HG03280 (cell line): ENCODE data around the gene ISL2.

ENCODE experiments used
- ATAC-seq: cut with Tn5 transposase; IDR thresholded peaks from one replicate; pipeline ENCODE4 v1.9.1; 2021; ENCODE audit warnings: mild to moderate bottlenecking, moderate library complexity; ENCODE audit not compliant: unreplicated experiment

Gene ISL2

GRCh38 chr15:76327191-76328105, 9.1 kb upstream of the ISL2 start:
- ATAC-seq = no peak

DNA sequence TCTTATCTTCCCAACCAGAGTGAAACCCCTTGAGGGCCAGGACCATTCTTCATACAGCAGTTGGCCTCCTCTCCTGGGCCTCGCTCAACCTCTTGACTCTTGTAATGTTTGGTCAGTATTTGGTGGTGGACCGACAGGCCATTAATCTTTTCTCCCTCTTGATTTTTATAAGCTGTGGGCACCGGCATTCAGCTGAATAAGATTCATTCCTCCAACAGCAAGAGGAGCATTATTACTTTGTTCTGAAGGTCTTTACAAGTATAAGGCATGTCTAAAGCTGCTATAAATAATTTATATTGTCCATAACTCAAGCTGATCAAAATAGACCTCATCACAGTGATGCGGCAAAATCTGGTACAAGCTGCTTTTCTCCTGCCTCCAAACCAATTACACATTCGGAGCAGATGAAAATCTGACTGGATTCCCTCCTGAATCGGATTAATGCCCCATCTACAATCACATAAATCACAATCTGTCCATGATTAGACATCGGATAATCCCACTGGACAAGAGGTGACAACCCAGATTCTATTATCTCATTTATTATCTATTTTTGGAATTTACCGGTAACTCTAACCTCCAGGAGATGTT, 8.4 kb upstream of the ISL2 start:
- no peak for ATAC-seq

DNA sequence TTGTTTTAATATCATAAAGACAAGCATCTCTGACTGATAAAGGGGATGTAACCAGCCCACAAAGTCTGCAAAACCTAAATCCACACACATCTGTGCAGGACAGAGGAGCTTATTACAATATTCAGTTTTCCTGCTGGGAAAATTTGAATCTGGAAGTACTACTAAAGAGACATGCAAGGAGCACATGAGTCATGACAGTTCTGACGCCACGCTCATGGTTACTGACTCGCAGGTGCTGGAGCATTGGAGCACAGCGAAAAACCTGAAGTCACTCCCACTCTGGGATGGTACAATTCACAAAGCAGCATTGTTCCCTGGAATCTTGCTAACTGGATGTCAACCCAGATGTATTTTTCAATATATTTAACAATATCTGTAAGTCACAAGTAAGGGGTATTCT, 7.6 kb upstream of the ISL2 start:
- no peak for ATAC-seq

- ATAC-seq = no peak
Measured at GRCh38 chr15:76330080-76330680, 6.4 kb upstream of the ISL2 start.

GRCh38 chr15:76332796-76333195, 3.8 kb upstream of the ISL2 start:
- ATAC-seq = no peak

GRCh38 chr15:76333309-76333708, 3.3 kb upstream of the ISL2 start:
- ATAC-seq = no peak

- ATAC-seq = no peak
Measured at GRCh38 chr15:76333720-76334437, 2.7 kb upstream of the ISL2 start.

DNA sequence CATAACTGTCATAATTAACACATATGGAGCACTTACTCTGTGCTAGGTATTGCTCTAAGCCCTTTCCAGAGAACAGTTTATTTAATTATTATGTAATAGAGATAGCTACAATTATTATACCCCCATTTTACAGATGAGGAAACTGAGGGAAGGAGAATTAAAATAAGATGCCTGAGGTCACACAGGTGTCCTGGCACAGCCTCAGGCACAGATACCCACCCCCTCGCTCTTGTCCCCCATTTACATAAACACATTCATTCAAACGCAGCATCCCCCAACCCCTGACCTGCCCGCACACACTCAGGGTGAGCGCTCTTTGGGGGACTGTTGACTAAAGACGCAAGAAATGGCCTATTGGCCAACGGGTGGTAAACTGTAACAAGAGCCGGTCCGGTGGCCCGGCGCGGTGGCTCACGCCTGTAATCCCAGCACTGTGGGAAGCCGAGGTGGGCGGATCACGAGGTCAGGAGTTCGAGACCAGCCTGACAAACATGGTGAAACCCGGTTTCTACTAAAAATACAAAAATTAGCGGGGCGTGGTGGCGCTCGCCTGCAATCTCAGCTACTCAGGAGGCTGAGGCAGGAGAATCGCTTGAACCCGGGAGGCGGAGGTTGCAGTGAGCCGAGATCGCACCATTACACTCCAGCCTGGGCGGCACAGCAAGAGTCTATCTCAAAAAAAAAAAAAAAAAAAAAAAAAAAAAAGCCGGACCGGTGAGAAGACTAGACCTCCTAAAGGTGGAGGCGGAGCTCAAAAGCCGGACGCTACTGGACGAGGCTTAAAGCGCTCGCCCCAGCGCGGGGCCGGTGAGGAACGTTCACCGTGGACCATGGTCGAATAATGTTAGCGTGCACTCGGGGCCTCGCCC, 1.9 kb upstream of the ISL2 start:
- no peak for ATAC-seq

- no peak for ATAC-seq
Measured at GRCh38 chr15:76335307-76336253, 993 bp upstream of the ISL2 start.

- ATAC-seq = no peak
Measured at GRCh38 chr15:76337059-76337695, 604 bp downstream of the ISL2 start.

DNA sequence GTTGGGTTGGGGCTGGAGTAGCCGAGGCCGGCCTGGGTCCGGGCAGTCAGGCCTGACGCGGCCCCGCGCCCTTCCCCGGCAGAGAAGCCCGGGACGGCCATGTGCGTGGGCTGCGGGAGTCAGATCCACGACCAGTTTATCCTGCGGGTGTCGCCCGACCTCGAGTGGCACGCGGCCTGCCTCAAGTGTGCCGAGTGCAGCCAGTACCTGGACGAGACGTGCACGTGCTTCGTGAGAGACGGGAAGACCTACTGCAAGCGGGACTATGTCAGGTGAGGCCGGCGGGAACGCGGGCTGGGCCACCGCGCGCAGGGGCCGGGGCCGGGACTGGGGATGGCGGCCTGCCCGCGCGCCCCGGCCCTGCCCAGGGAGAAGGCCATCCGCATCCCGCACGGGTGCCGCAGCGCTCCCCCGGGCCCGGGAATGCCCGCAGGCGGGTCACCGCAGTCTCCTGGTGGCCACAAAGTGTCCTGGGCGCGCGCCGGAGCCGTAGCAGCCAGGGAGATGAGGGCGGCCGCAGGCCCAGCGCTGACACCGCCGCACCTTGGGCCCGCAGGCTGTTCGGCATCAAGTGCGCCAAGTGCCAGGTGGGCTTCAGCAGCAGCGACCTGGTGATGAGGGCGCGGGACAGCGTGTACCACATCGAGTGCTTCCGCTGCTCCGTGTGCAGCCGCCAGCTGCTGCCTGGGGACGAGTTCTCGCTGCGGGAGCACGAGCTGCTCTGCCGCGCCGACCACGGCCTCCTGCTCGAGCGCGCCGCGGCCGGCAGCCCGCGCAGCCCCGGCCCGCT, 1.3 kb downstream of the ISL2 start:
- ATAC-seq = no peak

GRCh38 chr15:76338486-76339304, 2.1 kb downstream of the ISL2 start:
- no peak for ATAC-seq

DNA sequence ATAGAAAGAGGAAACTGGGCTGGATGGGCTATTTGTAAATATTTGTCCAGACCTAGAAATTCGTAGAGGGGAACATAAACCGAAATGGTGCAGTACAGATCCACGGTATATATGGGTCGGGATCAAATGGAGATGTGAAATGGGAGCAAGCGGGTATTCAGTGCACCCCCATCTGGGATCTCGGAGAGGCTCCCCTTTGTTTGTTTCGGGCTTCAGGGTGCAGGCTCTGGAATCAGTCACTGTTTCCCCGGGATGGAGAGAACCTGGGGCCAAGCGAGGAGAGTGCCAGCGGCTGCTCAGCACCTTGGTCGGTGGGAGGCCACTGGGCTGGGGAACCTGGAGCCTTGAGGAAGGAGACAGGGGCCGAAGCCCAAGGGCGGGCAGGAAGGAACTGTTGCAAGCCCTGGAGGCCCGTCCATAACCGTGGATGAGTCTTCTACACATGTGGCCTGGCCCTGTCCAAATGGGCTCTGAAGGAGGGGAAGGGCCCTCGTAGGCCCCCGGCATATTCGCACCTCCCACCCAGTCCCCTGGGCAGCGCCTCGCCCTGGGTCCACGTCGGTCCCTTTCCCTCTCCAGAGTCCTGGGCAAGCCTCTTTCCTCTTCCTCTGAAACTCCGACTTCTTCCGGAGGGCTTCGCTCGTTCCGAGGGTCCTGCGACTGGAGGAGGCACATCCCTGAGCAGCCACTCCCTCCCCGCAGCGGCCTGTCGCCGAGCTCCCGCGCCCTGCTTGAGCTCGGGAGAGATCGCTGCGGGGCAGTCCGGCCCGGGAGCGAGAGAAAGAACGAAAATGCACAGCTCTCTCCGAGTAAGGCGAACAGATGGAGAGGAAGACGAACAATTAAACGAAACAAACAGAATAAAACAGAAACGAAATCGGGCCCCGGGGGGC, 3.0 kb downstream of the ISL2 start:
- ATAC-seq = no peak

- ATAC-seq = no peak
Measured at GRCh38 chr15:76340198-76340802, 3.7 kb downstream of the ISL2 start.

GRCh38 chr15:76340803-76341365, 4.3 kb downstream of the ISL2 start:
- ATAC-seq = no peak
